GM12878 (cell line): Measurements from ENCODE around the gene ZNF837.

Experiments used
- ESRRA ChIP-seq: IDR thresholded peaks from 2 replicates; pipeline ENCODE4 v1.6.1; 2012; ENCODE audit warnings: mild to moderate bottlenecking, low read length, improper control_type of control experiment
- JUND ChIP-seq: IDR thresholded peaks from 2 replicates; pipeline ENCODE4 v1.6.1; 2012; ENCODE audit warnings: low read depth, mild to moderate bottlenecking, low read length, improper control_type of control experiment, moderate library complexity
- LARP7 ChIP-seq: fragments of 450-650 bp; IDR thresholded peaks from 2 replicates; pipeline ENCODE4 v1.6.1; 2017; ENCODE audit warnings: mild to moderate bottlenecking
- NFYB ChIP-seq: IDR thresholded peaks from 2 replicates; pipeline ENCODE4 v1.6.1; 2011; ENCODE audit warnings: low read depth, mild to moderate bottlenecking, low read length, improper control_type of control experiment, moderate library complexity; ENCODE audit not compliant: insufficient read depth
- POLR2A ChIP-seq: IDR thresholded peaks from 2 replicates; pipeline ENCODE4 v1.6.1; 2011; ENCODE audit warnings: low read depth, mild to moderate bottlenecking, low read length
- RAD21 ChIP-seq: IDR thresholded peaks from 2 replicates; pipeline ENCODE4 v1.6.1; 2011; ENCODE audit warnings: mild to moderate bottlenecking, low read depth, low read length, moderate library complexity; ENCODE audit not compliant: insufficient read depth
- YY1 ChIP-seq: IDR thresholded peaks from 2 replicates; pipeline ENCODE4 v1.6.1; 2011; ENCODE audit warnings: low read depth, mild to moderate bottlenecking, low read length
- TF ChIP-seq, protein P1 (sequence below), 3 experiments: IDR thresholded peaks in 2 of 3; conservative IDR thresholded peaks in 1 of 3; 2 replicates each; pipeline ENCODE4 v1.5.1; 2011; ENCODE audit warnings: low read depth in 3 of 3, low read length in 3 of 3, mild to moderate bottlenecking in 3 of 3, control low read depth in 2 of 3, moderate library complexity in 2 of 3, inconsistent platforms in 1 of 3, mixed read lengths in 1 of 3; ENCODE audit not compliant: control insufficient read depth in 2 of 3, insufficient read depth in 1 of 3; ENCODE audit errors: extremely low read depth in 1 of 3
- TF ChIP-seq, protein P2 (sequence below): IDR thresholded peaks from 2 replicates; pipeline ENCODE4 v1.6.1; 2012; ENCODE audit warnings: low read depth, low read length, improper control_type of control experiment
- TF ChIP-seq, protein P3 (sequence below): IDR thresholded peaks from 2 replicates; pipeline ENCODE4 v1.6.1; 2012; ENCODE audit warnings: low read depth, low read length, improper control_type of control experiment

DNA sequence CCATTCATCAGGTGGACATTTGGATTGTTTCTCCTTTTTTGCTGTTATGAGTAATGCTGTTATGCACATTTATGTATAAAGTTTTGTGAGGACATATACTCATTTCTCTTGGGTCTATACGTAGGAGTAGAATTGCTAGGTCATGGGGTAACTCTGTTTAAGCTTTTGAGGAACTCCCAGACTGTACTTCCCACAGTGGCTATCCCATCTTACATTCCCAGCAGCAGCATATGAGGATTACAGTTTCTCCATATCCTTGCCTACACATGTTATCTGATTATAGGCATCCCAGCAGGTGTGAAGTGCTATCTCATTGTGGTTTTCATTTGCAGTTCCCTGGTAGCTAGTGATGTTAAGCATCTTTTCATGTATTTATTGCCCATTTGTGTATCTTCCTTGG, 48.1 kb downstream of the ZNF837 start:
- TF ChIP-seq JUND (no peak), LARP7 (no peak), ESRRA (no peak), YY1 (no peak), NFYB (no peak), RAD21 (no peak), POLR2A (no peak)
- TF ChIP-seq, protein P1, sequence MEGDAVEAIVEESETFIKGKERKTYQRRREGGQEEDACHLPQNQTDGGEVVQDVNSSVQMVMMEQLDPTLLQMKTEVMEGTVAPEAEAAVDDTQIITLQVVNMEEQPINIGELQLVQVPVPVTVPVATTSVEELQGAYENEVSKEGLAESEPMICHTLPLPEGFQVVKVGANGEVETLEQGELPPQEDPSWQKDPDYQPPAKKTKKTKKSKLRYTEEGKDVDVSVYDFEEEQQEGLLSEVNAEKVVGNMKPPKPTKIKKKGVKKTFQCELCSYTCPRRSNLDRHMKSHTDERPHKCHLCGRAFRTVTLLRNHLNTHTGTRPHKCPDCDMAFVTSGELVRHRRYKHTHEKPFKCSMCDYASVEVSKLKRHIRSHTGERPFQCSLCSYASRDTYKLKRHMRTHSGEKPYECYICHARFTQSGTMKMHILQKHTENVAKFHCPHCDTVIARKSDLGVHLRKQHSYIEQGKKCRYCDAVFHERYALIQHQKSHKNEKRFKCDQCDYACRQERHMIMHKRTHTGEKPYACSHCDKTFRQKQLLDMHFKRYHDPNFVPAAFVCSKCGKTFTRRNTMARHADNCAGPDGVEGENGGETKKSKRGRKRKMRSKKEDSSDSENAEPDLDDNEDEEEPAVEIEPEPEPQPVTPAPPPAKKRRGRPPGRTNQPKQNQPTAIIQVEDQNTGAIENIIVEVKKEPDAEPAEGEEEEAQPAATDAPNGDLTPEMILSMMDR (IDR thresholded peaks at IDR 0.05 in 2 of 3, conservative IDR thresholded peaks at IDR 0.05 in 1 of 3; ENCODE audit: control insufficient read depth in 2 of 3, extremely low read depth in 1 of 3, insufficient read depth in 1 of 3, low read depth in 3 of 3, low read length in 3 of 3): no peak
- TF ChIP-seq, protein P2, sequence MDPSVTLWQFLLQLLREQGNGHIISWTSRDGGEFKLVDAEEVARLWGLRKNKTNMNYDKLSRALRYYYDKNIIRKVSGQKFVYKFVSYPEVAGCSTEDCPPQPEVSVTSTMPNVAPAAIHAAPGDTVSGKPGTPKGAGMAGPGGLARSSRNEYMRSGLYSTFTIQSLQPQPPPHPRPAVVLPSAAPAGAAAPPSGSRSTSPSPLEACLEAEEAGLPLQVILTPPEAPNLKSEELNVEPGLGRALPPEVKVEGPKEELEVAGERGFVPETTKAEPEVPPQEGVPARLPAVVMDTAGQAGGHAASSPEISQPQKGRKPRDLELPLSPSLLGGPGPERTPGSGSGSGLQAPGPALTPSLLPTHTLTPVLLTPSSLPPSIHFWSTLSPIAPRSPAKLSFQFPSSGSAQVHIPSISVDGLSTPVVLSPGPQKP: no peak
- TF ChIP-seq, protein P3, sequence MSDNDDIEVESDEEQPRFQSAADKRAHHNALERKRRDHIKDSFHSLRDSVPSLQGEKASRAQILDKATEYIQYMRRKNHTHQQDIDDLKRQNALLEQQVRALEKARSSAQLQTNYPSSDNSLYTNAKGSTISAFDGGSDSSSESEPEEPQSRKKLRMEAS: no peak
